K562 (cell line): ENCODE results near the gene AKT1.

ENCODE experiments used
- BHLHE40 ChIP-seq: IDR thresholded peaks from 2 replicates; pipeline ENCODE4 v1.6.1; 2011; ENCODE audit warnings: low read length, improper control_type of control experiment
- CTCF ChIP-seq, 3 experiments: IDR thresholded peaks in 2 of 3; conservative IDR thresholded peaks in 1 of 3; 2 replicates each; pipeline ENCODE4 v1.5.1; 2011 to 2012; ENCODE audit warnings: low read length in 3 of 3, mild to moderate bottlenecking in 3 of 3, control low read depth in 2 of 3, improper control_type of control experiment in 1 of 3, inconsistent platforms in 1 of 3, low read depth in 1 of 3, mixed read lengths in 1 of 3, moderate library complexity in 1 of 3; ENCODE audit not compliant: insufficient read depth in 2 of 3
- HES1 ChIP-seq: fragments of 450-650 bp; IDR thresholded peaks from 2 replicates; pipeline ENCODE4 v1.6.1; 2016; ENCODE audit warnings: low read depth, mild to moderate bottlenecking, moderate library complexity
- MEF2D ChIP-seq: conservative IDR thresholded peaks from 2 replicates; pipeline ENCODE4 v1.6.1; 2016; ENCODE audit warnings: low read depth, missing genetic modification characterization, missing compliant biosample characterization
- MYNN ChIP-seq, 2 experiments: sonication (generic); formaldehyde crosslinking in 1 of 2; IDR thresholded peaks; 2 replicates each; pipeline versions ENCODE4 v1.5.0 to v1.6.1; 2016 to 2020; ENCODE audit warnings: antibody characterized with exemption in 1 of 2, missing genetic modification reagents in 1 of 2
- RCOR1 ChIP-seq, 2 experiments: IDR thresholded peaks; 2 replicates each; pipeline ENCODE4 v1.6.1; 2012; ENCODE audit warnings: low read depth in 2 of 2, low read length in 2 of 2, borderline replicate concordance in 1 of 2, improper control_type of control experiment in 1 of 2
- REST ChIP-seq, 2 experiments: fragments of 450-650 bp; formaldehyde crosslinking in 1 of 2; IDR thresholded peaks; 2 replicates each; pipeline versions ENCODE4 v1.4.0 to v1.6.1; 2014 to 2020; ENCODE audit warnings: mild to moderate bottlenecking in 2 of 2, borderline replicate concordance in 1 of 2, low read depth in 1 of 2
- TAF1 ChIP-seq: IDR thresholded peaks from 2 replicates; pipeline ENCODE4 v1.6.1; 2011; ENCODE audit warnings: mild to moderate bottlenecking, low read length, moderate library complexity; ENCODE audit not compliant: insufficient read depth, control insufficient read depth, severe bottlenecking; ENCODE audit errors: extremely low read depth
- YY1 ChIP-seq, 3 experiments: IDR thresholded peaks; 2 replicates each; pipeline ENCODE4 v1.6.1; 2011; ENCODE audit warnings: low read length in 2 of 3, mild to moderate bottlenecking in 2 of 3, moderate library complexity in 2 of 3, borderline replicate concordance in 1 of 3, control low read depth in 1 of 3, low read depth in 1 of 3; ENCODE audit not compliant: insufficient read depth in 3 of 3, insufficient replicate concordance in 2 of 3, control insufficient read depth in 1 of 3, insufficient read length in 1 of 3; ENCODE audit errors: extremely low read depth in 1 of 3
- ZSCAN32 ChIP-seq: fragments of 450-650 bp; formaldehyde crosslinking; IDR thresholded peaks from 2 replicates; pipeline ENCODE4 v1.4.0; 2020; ENCODE audit warnings: mild to moderate bottlenecking, moderate library complexity

- TF ChIP-seq TAF1 (no peak), BHLHE40 (no peak), YY1 (IDR thresholded peaks at IDR 0.05; ENCODE audit: borderline replicate concordance in 1 of 3, control insufficient read depth in 1 of 3, extremely low read depth in 1 of 3, insufficient read depth in 3 of 3, insufficient read length in 1 of 3, insufficient replicate concordance in 2 of 3, low read depth in 1 of 3, low read length in 2 of 3) (no peak), HES1 (no peak), MEF2D (tag) (no peak), ZSCAN32 (no peak), MYNN (IDR thresholded peaks at IDR 0.05) (no peak), MYNN (CRISPR knock-in tag; IDR thresholded peaks at IDR 0.05) (no peak), CTCF (IDR thresholded peaks at IDR 0.05 in 2 of 3, conservative IDR thresholded peaks at IDR 0.05 in 1 of 3; ENCODE audit: insufficient read depth in 2 of 3, low read depth in 1 of 3, low read length in 3 of 3) (no peak), RCOR1 (IDR thresholded peaks at IDR 0.05; ENCODE audit: borderline replicate concordance in 1 of 2, low read depth in 2 of 2, low read length in 2 of 2) (no peak), REST (IDR thresholded peaks at IDR 0.05; ENCODE audit: borderline replicate concordance) (no peak), REST (CRISPR knock-in tag; IDR thresholded peaks at IDR 0.05; ENCODE audit: low read depth) (no peak)
Observed at GRCh38 chr14:104776481-104776880, 19.1 kb downstream of the AKT1 start.
